ENCODE data around the gene ZMYND10.

- TF ChIP-seq, protein P1, sequence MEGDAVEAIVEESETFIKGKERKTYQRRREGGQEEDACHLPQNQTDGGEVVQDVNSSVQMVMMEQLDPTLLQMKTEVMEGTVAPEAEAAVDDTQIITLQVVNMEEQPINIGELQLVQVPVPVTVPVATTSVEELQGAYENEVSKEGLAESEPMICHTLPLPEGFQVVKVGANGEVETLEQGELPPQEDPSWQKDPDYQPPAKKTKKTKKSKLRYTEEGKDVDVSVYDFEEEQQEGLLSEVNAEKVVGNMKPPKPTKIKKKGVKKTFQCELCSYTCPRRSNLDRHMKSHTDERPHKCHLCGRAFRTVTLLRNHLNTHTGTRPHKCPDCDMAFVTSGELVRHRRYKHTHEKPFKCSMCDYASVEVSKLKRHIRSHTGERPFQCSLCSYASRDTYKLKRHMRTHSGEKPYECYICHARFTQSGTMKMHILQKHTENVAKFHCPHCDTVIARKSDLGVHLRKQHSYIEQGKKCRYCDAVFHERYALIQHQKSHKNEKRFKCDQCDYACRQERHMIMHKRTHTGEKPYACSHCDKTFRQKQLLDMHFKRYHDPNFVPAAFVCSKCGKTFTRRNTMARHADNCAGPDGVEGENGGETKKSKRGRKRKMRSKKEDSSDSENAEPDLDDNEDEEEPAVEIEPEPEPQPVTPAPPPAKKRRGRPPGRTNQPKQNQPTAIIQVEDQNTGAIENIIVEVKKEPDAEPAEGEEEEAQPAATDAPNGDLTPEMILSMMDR (IDR thresholded peaks at IDR 0.05) = no peak
- TF ChIP-seq SMAD3 (CRISPR knock-in tag; IDR thresholded peaks at IDR 0.05; ENCODE audit: borderline replicate concordance) (no peak), ZNF396 (CRISPR knock-in tag; IDR thresholded peaks at IDR 0.05; ENCODE audit: borderline replicate concordance) (no peak), ZNF512 (CRISPR knock-in tag; IDR thresholded peaks at IDR 0.05; ENCODE audit: borderline replicate concordance) (no peak), MLX (CRISPR knock-in tag; IDR thresholded peaks at IDR 0.05) (no peak), USF1 (CRISPR knock-in tag; IDR thresholded peaks at IDR 0.05) (no peak), JUN (CRISPR knock-in tag; IDR thresholded peaks at IDR 0.05) (no peak), ZNF671 (CRISPR knock-in tag; IDR thresholded peaks at IDR 0.05) (no peak)
- TF ChIP-seq, protein P2, sequence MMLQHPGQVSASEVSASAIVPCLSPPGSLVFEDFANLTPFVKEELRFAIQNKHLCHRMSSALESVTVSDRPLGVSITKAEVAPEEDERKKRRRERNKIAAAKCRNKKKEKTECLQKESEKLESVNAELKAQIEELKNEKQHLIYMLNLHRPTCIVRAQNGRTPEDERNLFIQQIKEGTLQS (CRISPR knock-in tag; conservative IDR thresholded peaks at IDR 0.05) = no peak
Measured at GRCh38 chr3:50357481-50357880, 11.9 kb upstream of the ZMYND10 start.

Data from WTC11 (cell line).